IgD-negative memory B cell (primary cell): ENCODE measurements around the gene BTN1A1. TPM values are rescaled to one million over a fixed set of nuclear protein-coding genes. Genes with fewer than 3 reads are reported as not detected.
"Not testable (repeated sequence)": the region's sequence is repeated elsewhere in the genome, so short reads cannot be mapped to it uniquely, and the experiment has no call there.

Experiments used
- H3K27ac Mint-ChIP-seq, 3 donors: one replicate each; pipeline ENCODE4 v1.8.0; 2020 to 2022; ENCODE audit warnings: mild to moderate bottlenecking in 3 of 3, mixed read lengths in 3 of 3, moderate library complexity in 1 of 3
- H3K27me3 Mint-ChIP-seq: one replicate; pipeline ENCODE4 v1.8.0; 2021; ENCODE audit warnings: mixed read lengths
- H3K36me3 Mint-ChIP-seq: one replicate; pipeline ENCODE4 v1.8.0; 2020; ENCODE audit warnings: mild to moderate bottlenecking, mixed read lengths
- H3K4me1 Mint-ChIP-seq, 3 donors: one replicate each; pipeline ENCODE4 v1.8.0; 2020 to 2022; ENCODE audit warnings: mixed read lengths in 3 of 3, mild to moderate bottlenecking in 1 of 3
- H3K4me3 Mint-ChIP-seq, 4 donors: one replicate each; pipeline ENCODE4 v1.8.0; 2020 to 2022; ENCODE audit warnings: mild to moderate bottlenecking in 4 of 4, mixed read lengths in 4 of 4, moderate library complexity in 3 of 4
- H3K9me3 Mint-ChIP-seq, 3 donors: one replicate each; pipeline ENCODE4 v1.8.0; 2020 to 2021; ENCODE audit warnings: mixed read lengths in 3 of 3, mild to moderate bottlenecking in 1 of 3
- polyA plus RNA-seq: library from polyadenylated mRNA; unstranded; fragments of 300-500 nt; fragmentation: Illumina TruSeq; gene quantifications from one replicate; pipeline ENCODE4 v1.2.3, GENCODE V29; 2021

The BTN1A1 gene
- polyA plus RNA-seq, 1 donor from 2014 or later = 3.7 TPM

DNA sequence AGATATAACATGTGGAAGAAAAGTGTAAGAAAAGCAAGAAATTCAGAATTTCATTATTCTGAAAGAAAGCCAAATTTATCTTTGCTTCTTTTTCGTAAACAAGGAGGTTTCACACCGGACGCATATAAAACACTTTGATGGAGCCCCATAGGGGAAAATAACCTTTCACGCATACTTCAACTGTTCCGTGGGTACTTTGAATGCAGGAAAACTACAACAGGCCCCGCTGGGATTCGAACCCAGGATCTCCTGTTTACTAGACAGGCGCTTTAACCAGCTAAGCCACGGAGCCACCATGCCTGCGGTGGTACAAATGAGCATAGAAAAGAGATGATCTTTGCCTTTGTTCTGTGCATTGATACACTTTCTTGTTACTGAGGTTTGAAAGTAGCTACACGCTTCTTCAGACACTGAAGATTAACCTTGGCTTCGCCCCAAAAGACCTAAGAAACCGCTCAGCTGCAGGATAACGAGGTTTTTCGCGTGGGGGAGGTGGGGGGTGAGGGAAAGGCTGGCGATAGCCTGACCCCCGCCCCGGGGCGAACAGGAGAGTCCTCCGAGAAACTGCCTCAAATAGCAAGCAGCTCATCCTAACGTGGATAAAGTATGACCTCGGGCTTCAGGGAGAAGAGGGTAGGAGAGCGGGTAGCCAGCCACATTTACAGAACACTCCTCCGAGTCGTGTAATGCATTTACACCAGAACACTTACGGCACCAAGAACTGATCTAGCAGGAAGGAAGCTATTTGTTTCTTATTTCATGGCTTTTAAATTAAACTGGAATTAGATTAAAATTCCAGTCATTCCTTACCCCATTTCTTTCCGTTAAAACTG lies 32.8 kb downstream of the BTN1A1 start:
- Mint-ChIP-seq H3K36me3 (peaks cover 3% of the 10 kb centered on the region), H3K4me3 (peak overlapping the region; percentile 97 to 99 (median 99)), H3K4me1 (peaks cover 27 to 39% (median 31%) of the 10 kb centered on the region in 3 donors), H3K9me3 (peaks cover 0 to 3% (median 0%) of the 10 kb centered on the region in 3 donors), H3K27me3 (no peaks in the 10 kb centered on the region), H3K27ac (peak overlapping the region; percentile 98 to 99 (median 99))

DNA sequence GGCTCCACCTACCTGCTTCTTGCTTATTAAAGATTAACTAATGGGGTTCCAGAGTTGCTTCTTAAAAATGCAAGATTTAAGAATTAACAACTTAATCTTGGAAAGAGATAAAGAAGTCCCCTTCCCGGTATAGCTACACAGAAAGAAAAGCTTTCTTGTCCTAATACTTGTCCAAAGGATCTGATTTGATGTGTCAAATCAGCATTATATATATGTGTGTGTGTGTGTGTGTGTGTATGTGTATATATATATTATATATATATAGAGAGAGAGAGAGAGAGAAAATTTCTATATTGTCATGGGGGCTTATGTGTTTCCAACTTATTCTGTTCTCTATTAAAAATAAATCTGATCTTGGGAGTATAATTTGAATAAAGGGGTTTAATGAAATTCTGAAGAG lies 33.4 kb downstream of the BTN1A1 start:
- Mint-ChIP-seq H3K27ac (peak overlapping the region; percentile 67 to 99 (median 99)), H3K27me3 (no peaks in the 10 kb centered on the region), H3K4me3 (peak overlapping the region; percentile 97 to 99 (median 99)), H3K9me3 (peaks cover 0 to 3% (median 0%) of the 10 kb centered on the region in 3 donors), H3K36me3 (peaks cover 3% of the 10 kb centered on the region), H3K4me1 (peaks cover 28 to 42% (median 31%) of the 10 kb centered on the region in 3 donors)

- peaks cover 36 to 49% (median 39%) of the 10 kb centered on the region in 3 donors for H3K4me1 Mint-ChIP-seq
- no peaks in the 10 kb centered on the region for H3K27me3 Mint-ChIP-seq
- peaks cover 3% of the 10 kb centered on the region for H3K36me3 Mint-ChIP-seq
- peaks cover 0 to 3% (median 0%) of the 10 kb centered on the region in 3 donors for H3K9me3 Mint-ChIP-seq
- H3K4me3 Mint-ChIP-seq = peak overlapping the region in 3 of 4 donors; percentile 31 to 75 (median 54)
- H3K27ac Mint-ChIP-seq = no peak overlapping the region
Observed at GRCh38 chr6:26534681-26535465, 34.8 kb downstream of the BTN1A1 start.

DNA sequence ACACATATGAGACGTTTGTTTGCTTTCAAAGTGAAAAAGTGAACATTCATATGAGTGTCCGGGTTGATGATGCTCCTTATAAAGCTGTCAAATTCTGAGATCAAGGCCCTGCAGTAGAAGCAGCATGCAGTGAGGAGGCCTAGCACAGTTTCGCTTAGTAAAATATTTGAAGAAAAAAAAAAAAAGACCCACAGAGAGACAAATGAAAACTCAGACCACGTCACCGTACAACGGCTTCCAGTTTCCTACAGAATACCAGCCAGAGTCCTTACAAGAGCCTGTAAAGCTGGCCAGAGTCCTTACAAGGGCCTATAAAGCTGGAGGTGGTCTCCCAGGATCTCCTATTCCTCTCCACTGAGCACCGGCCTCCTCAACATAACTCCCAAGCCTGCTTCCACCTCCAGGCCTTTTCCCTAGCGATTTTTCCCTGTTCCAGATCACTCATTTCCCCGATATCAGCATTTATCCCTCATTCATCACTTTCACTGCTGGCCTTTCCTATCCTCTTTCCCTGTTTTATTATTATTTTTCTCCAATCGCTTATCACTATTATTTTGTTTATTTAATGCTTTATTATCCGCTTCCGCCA lies 36.6 kb downstream of the BTN1A1 start:
- no peaks in the 10 kb centered on the region for H3K27me3 Mint-ChIP-seq
- H3K4me1 Mint-ChIP-seq = peaks cover 48 to 49% (median 49%) of the 10 kb centered on the region in 3 donors
- H3K36me3 Mint-ChIP-seq = peaks cover 3% of the 10 kb centered on the region
- H3K27ac Mint-ChIP-seq = peak overlapping the region; percentile 98 to 99 (median 99)
- H3K4me3 Mint-ChIP-seq = peak overlapping the region; percentile 95 to 100 (median 98)
- H3K9me3 Mint-ChIP-seq = peaks cover 0 to 3% (median 0%) of the 10 kb centered on the region in 3 donors

DNA sequence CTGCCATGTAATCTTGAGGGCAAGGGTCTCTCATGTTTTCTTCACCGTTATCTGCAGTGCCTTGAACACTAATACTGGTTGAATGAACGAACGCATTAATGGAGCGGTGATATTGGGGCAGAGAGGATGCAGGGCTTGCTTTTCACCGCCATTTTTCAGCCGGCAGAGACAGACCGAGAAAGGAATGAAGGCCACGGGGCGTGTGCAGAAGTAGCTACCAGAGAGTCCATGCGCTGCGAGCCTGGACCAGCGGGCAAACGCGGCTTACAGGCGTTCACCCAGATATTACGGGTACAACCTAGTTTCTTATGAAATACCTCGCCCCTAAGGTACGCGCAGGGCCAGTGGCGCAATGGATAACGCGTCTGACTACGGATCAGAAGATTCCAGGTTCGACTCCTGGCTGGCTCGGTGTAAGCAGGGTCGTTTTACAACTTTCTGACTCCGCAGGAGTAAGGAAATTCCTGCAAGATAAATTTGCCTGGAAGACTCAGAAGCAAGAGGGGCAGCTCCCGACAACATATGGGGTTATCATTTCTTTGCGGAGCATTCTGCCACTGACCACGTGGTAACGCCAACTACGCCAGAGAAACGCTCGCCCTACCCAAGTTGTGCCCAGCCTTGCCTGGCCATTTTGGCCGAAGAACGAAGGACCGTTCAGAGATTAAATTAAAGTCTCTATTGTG lies 37.2 kb downstream of the BTN1A1 start:
- peak overlapping the region; percentile 98 to 99 (median 99) for H3K27ac Mint-ChIP-seq
- no peaks in the 10 kb centered on the region for H3K27me3 Mint-ChIP-seq
- H3K9me3 Mint-ChIP-seq = peaks cover 0 to 3% (median 0%) of the 10 kb centered on the region in 3 donors
- peaks cover 3% of the 10 kb centered on the region for H3K36me3 Mint-ChIP-seq
- peak overlapping the region; percentile 95 to 100 (median 98) for H3K4me3 Mint-ChIP-seq
- peaks cover 45 to 46% (median 46%) of the 10 kb centered on the region in 3 donors for H3K4me1 Mint-ChIP-seq

DNA sequence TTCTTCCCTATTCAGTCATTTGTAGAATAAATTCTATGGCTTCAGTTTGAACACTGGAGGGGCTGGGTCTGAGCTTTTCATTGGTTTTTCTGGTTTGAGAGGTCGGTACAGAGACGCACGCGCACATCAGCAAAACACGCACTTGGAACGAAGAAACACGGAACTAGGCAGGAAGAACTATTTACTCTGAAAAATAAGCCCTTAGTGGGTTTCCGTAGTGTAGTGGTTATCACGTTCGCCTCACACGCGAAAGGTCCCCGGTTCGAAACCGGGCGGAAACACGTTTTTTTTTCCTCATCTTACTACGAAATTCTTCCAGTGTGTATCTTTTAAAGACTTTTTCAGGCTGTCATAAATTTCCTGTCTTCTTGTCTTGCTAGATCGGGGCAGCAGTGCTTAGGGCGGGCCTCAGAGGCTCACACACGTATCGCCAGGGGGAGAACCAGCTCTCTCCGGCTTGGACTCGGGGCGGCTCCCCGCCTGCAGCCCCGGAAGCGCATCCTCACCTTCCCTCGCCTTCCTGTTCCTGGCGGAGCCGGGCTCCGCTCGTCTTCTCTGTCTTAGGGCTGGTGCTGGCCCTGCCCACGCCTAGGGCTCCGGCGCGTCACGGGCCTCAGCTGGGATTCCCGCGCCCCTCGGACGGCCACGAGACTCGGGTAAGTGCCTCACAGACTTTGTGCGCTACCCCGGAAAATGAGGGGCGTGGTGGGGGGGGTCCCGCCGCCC lies 37.9 kb downstream of the BTN1A1 start, which contains the start of gene HMGN4:
TSS of gene HMGN4 (plus strand) at position 521 of the 726 bp plus-strand sequence. CDS start 6,841 bp downstream, outside the sequence.
- peaks cover 38 to 42% (median 41%) of the 10 kb centered on the region in 3 donors for H3K4me1 Mint-ChIP-seq
- H3K9me3 Mint-ChIP-seq = peaks cover 0 to under 1% (median 0%) of the 10 kb centered on the region in 3 donors
- H3K27me3 Mint-ChIP-seq = no peaks in the 10 kb centered on the region
- peak within 1 kb of the TSS; percentile 98 to 99 (median 99) for H3K27ac Mint-ChIP-seq
- H3K4me3 Mint-ChIP-seq = peak within 1 kb of the TSS; percentile 95 to 100 (median 98)
- no peaks in the 10 kb centered on the region for H3K36me3 Mint-ChIP-seq

DNA sequence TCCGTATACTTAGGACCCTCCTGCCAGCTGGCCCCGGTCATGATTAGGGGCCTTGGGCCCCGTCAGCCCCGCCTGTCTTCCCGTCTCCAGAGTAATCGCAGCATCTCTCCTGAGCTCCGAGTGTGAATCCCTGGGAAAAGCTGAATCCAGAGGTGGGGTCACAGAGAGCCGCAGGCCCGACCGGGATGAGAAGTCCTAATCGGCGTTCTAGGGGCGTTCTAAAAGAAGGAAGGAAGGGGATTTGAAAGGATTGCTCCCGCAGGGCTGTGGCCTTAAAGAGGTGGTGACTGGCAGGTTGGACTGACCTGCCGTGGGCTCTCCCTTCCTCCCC lies 38.4 kb downstream of the BTN1A1 start:
- H3K27ac Mint-ChIP-seq = peak overlapping the region; percentile 98 to 99 (median 99)
- peaks cover 36 to 44% (median 39%) of the 10 kb centered on the region in 3 donors for H3K4me1 Mint-ChIP-seq
- no peaks in the 10 kb centered on the region for H3K27me3 Mint-ChIP-seq
- H3K9me3 Mint-ChIP-seq = no peaks in the 10 kb centered on the region
- H3K36me3 Mint-ChIP-seq = no peaks in the 10 kb centered on the region
- H3K4me3 Mint-ChIP-seq = peak overlapping the region; percentile 95 to 100 (median 98)

DNA sequence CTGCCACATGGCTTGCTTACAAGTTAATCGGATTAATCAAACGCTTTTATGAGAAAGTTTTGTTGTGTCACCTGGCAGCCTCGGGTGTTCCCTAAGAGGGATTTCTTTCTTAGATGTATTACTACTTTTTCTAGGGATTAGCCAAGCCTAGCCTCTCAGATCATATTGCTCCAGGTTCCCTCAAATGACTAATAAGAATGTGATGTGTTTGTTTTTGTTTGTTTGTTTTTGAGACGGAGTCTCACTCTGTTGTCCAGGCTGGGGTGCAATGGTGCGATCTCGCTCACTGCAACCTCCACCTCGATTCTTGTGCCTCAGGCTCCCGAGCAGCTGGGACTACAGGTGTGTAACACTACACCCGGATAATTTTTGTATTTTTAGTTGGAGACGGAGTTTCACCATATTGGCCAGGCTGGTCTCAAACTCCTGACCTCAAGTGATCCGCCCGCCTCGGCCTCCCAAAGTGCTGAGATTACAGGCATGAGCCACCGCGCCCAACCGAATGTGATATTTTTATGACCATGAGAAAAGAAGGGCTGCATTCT lies 39.0 kb downstream of the BTN1A1 start:
- peak overlapping the region; percentile 98 to 99 (median 99) for H3K27ac Mint-ChIP-seq
- H3K27me3 Mint-ChIP-seq = no peaks in the 10 kb centered on the region
- H3K36me3 Mint-ChIP-seq = peaks cover 3% of the 10 kb centered on the region
- H3K4me3 Mint-ChIP-seq = peak overlapping the region; percentile 95 to 100 (median 98)
- H3K9me3 Mint-ChIP-seq = no peaks in the 10 kb centered on the region
- peaks cover 32 to 44% (median 38%) of the 10 kb centered on the region in 3 donors for H3K4me1 Mint-ChIP-seq

DNA sequence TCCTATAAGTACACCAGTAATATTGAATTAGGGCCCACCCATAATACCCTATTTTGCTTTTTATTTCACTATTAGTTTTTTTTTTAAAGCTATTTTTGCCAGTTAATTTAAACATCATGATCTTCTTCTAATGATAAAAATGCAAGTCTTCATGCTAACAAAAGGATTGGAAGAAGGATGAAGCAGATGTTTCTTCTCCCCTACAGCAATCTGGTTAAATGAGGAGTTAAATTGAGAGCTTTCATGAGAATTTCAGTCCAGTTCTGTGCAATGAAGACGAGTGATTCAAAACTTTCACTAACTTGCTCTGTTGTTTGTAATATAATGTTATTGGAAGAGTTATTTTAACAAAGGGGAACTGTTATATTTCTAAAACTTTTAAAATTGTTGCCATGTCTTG lies 41.5 kb downstream of the BTN1A1 start:
- Mint-ChIP-seq H3K4me1 (peaks cover 29 to 39% (median 39%) of the 10 kb centered on the region in 3 donors), H3K4me3 (peak overlapping the region in 2 of 4 donors; percentile 37 to 83), H3K9me3 (no peaks in the 10 kb centered on the region), H3K36me3 (peaks cover 3% of the 10 kb centered on the region), H3K27ac (peak overlapping the region in 1 of 3 donors; percentile 44), H3K27me3 (no peaks in the 10 kb centered on the region)

- peaks cover 3% of the 10 kb centered on the region for H3K36me3 Mint-ChIP-seq
- H3K4me3 Mint-ChIP-seq = peak overlapping the region in 2 of 4 donors; percentile 12 to 39
- no peaks in the 10 kb centered on the region for H3K27me3 Mint-ChIP-seq
- H3K9me3 Mint-ChIP-seq = no peaks in the 10 kb centered on the region
- peak overlapping the region; percentile 8 to 49 (median 43) for H3K27ac Mint-ChIP-seq
- H3K4me1 Mint-ChIP-seq = peaks cover 11 to 30% (median 28%) of the 10 kb centered on the region in 3 donors
Observed at GRCh38 chr6:26543953-26544352, 43.9 kb downstream of the BTN1A1 start.

DNA sequence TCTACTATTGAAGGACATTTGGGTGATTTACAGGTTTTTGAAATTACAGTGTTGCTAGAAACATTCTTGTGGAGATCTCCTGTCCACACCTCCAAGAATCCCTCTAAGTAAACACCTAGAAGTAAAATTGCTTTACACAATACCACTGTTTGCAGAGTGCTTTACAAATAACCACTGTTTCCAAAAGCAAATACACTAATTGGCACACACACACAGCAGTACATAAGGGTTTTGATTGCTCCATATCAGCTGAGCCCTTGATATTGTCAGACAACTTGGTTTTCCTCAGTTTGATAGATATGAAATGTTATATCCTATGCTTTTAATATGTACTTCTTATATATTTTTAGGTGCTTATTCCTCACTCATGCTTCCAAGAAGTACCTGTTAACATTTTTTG lies 44.4 kb downstream of the BTN1A1 start:
- Mint-ChIP-seq H3K4me1 (peaks cover 8 to 27% (median 24%) of the 10 kb centered on the region in 3 donors), H3K27ac (peak overlapping the region in 2 of 3 donors; percentile 8 to 43), H3K4me3 (peak overlapping the region in 1 of 4 donors; percentile 39), H3K36me3 (peaks cover 3% of the 10 kb centered on the region), H3K27me3 (no peaks in the 10 kb centered on the region), H3K9me3 (no peaks in the 10 kb centered on the region)

GRCh38 chr6:26545627-26546026 lies 45.5 kb downstream of the BTN1A1 start:
- Mint-ChIP-seq H3K27me3 (no peaks in the 10 kb centered on the region), H3K36me3 (peaks cover 3% of the 10 kb centered on the region), H3K27ac (no peak overlapping the region), H3K9me3 (no peaks in the 10 kb centered on the region), H3K4me3 (peak overlapping the region in 1 of 4 donors; percentile 9), H3K4me1 (peaks cover 7 to 25% (median 22%) of the 10 kb centered on the region in 3 donors)

GRCh38 chr6:26547363-26547762 lies 47.3 kb downstream of the BTN1A1 start:
- not testable (repeated sequence) for H3K36me3 Mint-ChIP-seq, H3K9me3 Mint-ChIP-seq, H3K27ac Mint-ChIP-seq, H3K27me3 Mint-ChIP-seq
- Mint-ChIP-seq H3K4me3 (peak overlapping the region in 1 of 4 donors; percentile 71), H3K4me1 (peaks cover 8 to 18% (median 12%) of the 10 kb centered on the region in 3 donors)
